Large intestine (tissue), 3 donors: ENCODE results near the gene RABGEF1. TPM values are rescaled to one million over a fixed set of nuclear protein-coding genes. Genes with fewer than 3 reads are reported as not detected.
"Not testable (repeated sequence)": the region's sequence is repeated elsewhere in the genome, so short reads cannot be mapped to it uniquely, and the experiment has no call there.

ENCODE experiments used
- DNase-seq, 2 donors: peaks; one replicate each; pipeline versions ENCODE4 v3.0.0 to v3.0.0-alpha.2; 2013
- H3K27ac ChIP-seq: one replicate; pipeline ENCODE4 v1.5.1; 2013; ENCODE audit warnings: low read length
- H3K27me3 ChIP-seq: 2 replicates; pipeline ENCODE4 v1.6.1; 2013; ENCODE audit warnings: low read length; ENCODE audit not compliant: control insufficient read depth, insufficient read depth
- H3K36me3 ChIP-seq: 2 replicates; pipeline ENCODE4 v1.6.1; 2013; ENCODE audit warnings: low read length; ENCODE audit not compliant: control insufficient read depth, insufficient read depth
- H3K4me1 ChIP-seq: one replicate; pipeline ENCODE4 v1.6.1; 2013; ENCODE audit warnings: low read length; ENCODE audit not compliant: control insufficient read depth, insufficient read depth
- H3K4me3 ChIP-seq: one replicate; pipeline ENCODE4 v1.5.1; 2013; ENCODE audit warnings: low read length
- H3K9me3 ChIP-seq: one replicate; pipeline ENCODE4 v1.6.1; 2013; ENCODE audit warnings: mild to moderate bottlenecking, low read depth, low read length, moderate library complexity; ENCODE audit not compliant: control insufficient read depth
- WGBS: methylation state at CpG from one replicate; pipeline ENCODE4 v1.1.5; 2013; ENCODE audit warnings: low lambda C conversion rate; ENCODE audit not compliant: insufficient coverage; 5-methylcytosine and 5-hydroxymethylcytosine counted together
- polyA plus RNA-seq: library from polyadenylated mRNA; unstranded; fragments of 120-200 nt; gene quantifications from one replicate; pipeline ENCODE4 v1.2.1, GENCODE V29; 2013

The RABGEF1 gene
- polyA plus RNA-seq, 1 donor: 25.0 TPM

DNA sequence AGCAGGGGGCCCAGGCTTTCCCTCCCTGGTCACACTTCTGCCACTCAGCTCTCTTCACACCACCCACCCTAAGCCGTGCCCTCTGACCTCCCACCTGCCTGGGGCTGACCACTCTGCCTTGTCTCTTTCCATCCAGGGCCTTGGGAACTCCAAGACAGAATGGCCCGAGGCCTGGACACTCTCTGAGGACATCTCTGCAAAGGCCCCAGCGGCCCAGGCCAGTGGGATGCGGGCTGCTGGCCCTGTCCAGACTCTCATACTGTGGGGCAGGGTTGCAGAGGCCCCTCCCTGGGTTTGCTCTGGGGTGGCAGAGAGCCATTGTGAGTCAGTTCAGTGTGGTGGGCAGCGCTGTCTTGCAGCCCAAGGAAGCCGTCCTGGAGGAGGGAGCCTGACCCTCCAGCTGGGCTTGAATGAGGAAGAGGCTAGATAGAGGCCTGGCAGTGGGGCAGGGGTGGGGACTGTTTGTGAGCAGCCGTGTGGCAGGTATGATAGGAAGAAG, 39.9 kb upstream of the RABGEF1 start:
- Histone ChIP-seq H3K27me3 (no peaks in the 10 kb centered on the region), H3K4me3 (no peak overlapping the region), H3K36me3 (no peaks in the 10 kb centered on the region), H3K4me1 (no peaks in the 10 kb centered on the region), H3K27ac (no peak overlapping the region), H3K9me3 (no peaks in the 10 kb centered on the region)
- no CpG with 5 or more reads among the region's 7 CpGs for whole genome bisulfite sequencing
- DNase-seq: no peak

DNA sequence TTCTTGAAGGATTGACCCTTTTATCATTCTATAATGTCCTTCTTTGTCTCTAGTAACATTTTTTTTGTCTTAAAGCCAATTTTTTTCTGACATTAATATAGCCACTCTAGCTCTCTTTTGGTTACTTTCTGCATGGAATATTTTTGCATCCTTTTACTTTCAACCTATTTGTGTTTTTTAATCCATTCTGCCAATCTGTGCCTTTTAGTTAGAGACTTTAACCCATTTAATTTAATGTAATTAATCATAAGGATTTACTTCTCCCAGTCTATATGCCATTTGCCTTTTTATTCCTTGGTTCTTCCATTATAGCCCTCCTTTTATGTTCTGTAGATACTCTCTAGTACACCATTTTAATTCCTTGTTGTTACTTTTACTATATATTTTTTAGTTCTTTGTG, 32.7 kb upstream of the RABGEF1 start:
- DNase-seq: no peak
- no peaks in the 10 kb centered on the region for H3K27me3 ChIP-seq
- H3K4me3 ChIP-seq: no peak overlapping the region
- no peaks in the 10 kb centered on the region for H3K9me3 ChIP-seq
- no peaks in the 10 kb centered on the region for H3K4me1 ChIP-seq
- no peak overlapping the region for H3K27ac ChIP-seq
- peaks cover 6% of the 10 kb centered on the region for H3K36me3 ChIP-seq

DNA sequence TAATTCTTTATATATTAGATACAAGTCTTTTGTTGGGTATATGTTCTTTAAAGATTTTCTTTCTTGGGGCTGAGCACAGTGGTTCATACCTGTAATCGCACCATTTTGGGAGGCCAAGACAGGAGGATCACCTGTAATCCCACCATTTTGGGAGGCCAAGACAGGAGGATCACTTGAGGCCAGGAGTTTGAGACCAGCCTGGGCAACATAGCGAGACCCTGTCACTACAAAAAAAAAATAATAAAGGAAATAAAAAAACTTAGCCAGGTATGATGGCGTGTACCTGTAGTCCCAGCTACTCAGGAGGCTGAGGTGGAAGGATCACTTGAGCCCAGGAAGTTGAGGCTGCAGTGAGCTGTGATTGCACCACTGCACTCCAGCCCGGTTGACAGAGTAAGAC, 29.8 kb upstream of the RABGEF1 start:
- DNase-seq, H3K27ac ChIP-seq, H3K27me3 ChIP-seq, H3K9me3 ChIP-seq, H3K4me1 ChIP-seq, H3K4me3 ChIP-seq: not testable (repeated sequence)
- peaks cover 15% of the 10 kb centered on the region for H3K36me3 ChIP-seq
- WGBS: 100% methylated on average over 1 of the region's 4 CpGs

DNA sequence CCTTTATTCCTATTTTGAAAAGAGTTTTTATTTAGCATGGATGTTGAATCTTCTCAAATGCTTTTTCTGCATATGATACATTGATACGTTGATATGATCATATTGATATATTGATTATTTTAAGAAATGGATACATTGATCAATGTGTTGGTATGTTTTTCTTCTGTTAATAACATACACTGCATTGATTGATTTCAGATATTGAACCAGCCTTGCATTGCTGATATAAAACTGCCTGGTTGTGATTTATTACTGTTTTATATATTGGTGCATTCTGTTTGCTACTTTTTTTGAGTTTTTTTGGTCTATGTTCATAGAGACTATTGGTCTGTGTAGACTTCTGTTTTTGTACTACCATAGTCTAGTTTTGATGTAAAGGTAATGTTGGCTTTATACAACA, 26.8 kb upstream of the RABGEF1 start:
- Histone ChIP-seq H3K4me3 (no peak overlapping the region), H3K4me1 (no peaks in the 10 kb centered on the region), H3K36me3 (peaks cover 21% of the 10 kb centered on the region), H3K9me3 (no peaks in the 10 kb centered on the region), H3K27ac (no peak overlapping the region), H3K27me3 (no peaks in the 10 kb centered on the region)
- WGBS: 100% methylated on average over 1 of the region's 1 CpG
- no peak for DNase-seq

DNA sequence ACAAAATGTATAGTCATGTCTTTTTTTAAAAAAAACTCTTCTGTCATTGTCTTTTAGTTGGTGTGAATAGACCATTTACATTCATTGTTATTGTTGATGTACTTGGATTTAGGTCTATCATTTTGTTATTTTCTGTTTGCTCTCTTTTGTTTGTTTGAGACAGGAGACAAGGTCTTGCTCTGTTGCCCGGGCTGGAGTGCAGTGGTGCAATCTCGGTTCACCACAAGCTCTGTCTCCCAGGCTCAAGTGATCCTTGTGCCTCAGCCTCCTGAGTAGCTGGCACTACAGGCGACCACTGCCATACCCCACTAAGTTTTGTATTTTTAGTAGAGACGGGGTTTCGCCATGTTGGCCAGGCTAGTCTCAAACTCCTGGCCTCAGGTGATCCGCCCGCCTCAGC, 23.9 kb upstream of the RABGEF1 start:
- H3K27me3 ChIP-seq, H3K27ac ChIP-seq, H3K4me1 ChIP-seq, DNase-seq, H3K9me3 ChIP-seq, H3K4me3 ChIP-seq: not testable (repeated sequence)
- WGBS: no CpG with 5 or more reads among the region's 7 CpGs
- peaks cover 26% of the 10 kb centered on the region for H3K36me3 ChIP-seq

DNA sequence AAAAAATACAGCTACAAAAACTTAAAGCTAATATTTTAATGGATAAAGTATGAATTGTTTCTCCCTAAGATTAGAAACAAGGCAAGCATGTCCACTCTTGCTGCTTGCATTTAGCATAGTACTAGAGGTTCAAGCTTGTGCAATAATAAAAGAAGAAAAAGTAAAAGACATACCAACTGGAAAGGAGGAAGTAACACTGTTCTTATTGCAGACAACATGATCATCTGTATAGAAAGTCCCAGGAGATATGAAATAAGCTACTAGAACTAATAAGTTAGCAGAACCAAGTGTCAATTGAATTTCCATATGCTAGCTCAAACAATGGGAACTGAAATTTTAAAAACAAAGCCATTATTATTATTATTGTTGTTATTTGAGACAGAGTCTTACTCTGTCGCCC, 20.0 kb upstream of the RABGEF1 start:
- no peak for DNase-seq
- Histone ChIP-seq H3K36me3 (peaks cover 21% of the 10 kb centered on the region), H3K9me3 (peaks cover 15% of the 10 kb centered on the region), H3K4me3 (no peak overlapping the region), H3K27ac (no peak overlapping the region), H3K27me3 (no peaks in the 10 kb centered on the region), H3K4me1 (no peaks in the 10 kb centered on the region)
- no CpG with 5 or more reads among the region's 1 CpG for WGBS

DNA sequence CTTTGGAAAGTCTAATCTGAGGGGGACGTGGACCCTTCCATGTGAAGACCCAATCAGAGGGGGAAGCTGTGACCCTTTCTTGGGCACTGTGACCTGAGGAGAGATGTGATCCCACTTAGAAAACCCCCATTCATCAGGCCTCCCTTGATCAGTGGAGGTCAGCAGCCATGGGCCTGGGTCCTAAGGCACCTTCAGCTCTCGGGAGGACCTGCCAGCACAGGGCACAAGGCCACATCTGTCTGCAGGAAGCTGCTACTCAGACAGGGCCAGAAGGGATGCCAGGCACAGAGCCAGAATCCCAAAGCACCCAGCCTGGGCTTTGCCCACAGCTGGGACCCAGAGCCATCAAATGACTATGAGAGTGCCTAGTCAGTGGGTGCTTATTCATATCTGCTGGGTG, 14.7 kb upstream of the RABGEF1 start:
- Histone ChIP-seq H3K4me3 (no peak overlapping the region), H3K36me3 (peaks cover 15% of the 10 kb centered on the region), H3K9me3 (peaks cover 15% of the 10 kb centered on the region), H3K27ac (no peak overlapping the region), H3K4me1 (no peaks in the 10 kb centered on the region), H3K27me3 (no peaks in the 10 kb centered on the region)
- no peak for DNase-seq
- WGBS: no CpG with 5 or more reads among the region's 2 CpGs

DNA sequence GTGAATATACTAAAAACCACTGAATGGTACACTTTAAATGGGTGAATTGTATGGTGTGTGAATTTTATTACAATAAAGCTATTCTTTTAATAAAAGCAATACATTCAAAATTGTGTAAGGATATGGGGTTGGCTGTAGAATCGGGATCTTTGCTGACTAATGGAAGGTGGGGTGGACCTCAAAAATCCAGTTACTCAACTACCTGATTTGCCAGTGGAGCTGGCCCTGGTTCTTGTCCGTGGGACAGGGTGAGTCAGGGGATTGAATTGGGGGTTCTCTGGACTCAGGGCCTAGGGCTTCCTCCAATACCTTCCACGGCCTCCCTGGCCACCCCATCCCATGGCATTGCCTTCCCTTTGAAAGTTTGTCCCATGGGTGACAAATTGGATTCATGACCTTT, 13.5 kb upstream of the RABGEF1 start:
- WGBS: no CpG with 5 or more reads among the region's 3 CpGs
- Histone ChIP-seq H3K27ac (no peak overlapping the region), H3K4me3 (no peak overlapping the region), H3K9me3 (peaks cover 15% of the 10 kb centered on the region), H3K36me3 (peaks cover 15% of the 10 kb centered on the region), H3K27me3 (no peaks in the 10 kb centered on the region), H3K4me1 (no peaks in the 10 kb centered on the region)
- no peak for DNase-seq

DNA sequence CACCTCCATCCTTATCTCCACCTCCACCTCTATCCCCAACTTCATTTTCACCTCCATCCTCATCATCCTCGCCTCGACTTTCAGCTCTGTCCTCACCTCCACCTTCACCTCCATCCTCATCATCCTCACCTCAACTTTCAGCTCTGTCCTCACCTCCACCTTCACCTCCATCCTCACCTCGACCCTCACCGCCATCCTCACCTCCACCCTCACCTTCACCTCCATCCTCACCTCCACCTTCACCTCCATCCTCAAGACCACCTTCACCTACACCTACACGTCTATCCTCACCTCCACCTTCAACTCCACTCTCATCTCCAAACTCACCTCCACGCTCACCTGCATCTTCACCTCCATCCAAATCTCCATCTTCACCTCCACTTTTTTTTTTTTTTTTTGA, 12.0 kb upstream of the RABGEF1 start:
- 94% methylated on average over 6 of the region's 6 CpGs for WGBS
- Histone ChIP-seq H3K36me3 (peaks cover 12% of the 10 kb centered on the region), H3K4me1 (no peaks in the 10 kb centered on the region), H3K9me3 (peaks cover 13% of the 10 kb centered on the region), H3K4me3 (no peak overlapping the region), H3K27ac (no peak overlapping the region), H3K27me3 (no peaks in the 10 kb centered on the region)
- DNase-seq: no peak

DNA sequence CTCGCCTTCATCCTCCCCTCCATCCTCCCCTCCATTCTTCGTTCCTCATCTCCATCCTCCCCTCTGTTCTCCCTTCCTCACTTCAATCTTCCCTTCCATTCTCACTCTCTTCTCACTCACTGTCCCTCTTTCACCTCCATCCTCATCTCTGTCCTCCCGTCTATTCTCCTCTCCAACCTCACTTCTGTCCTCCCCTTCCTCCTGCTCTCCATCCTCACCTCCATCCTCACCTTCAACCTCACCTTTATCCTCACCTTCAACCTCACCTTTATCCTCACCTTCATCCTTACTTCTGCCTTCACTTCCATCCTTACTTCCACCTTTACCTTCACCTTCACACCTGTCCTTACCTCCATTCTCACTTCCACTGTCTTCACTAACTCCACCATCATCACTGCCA, 11.3 kb upstream of the RABGEF1 start:
- Histone ChIP-seq H3K4me1 (no peaks in the 10 kb centered on the region), H3K27ac (no peak overlapping the region), H3K36me3 (peaks cover 12% of the 10 kb centered on the region), H3K9me3 (peaks cover 6% of the 10 kb centered on the region), H3K4me3 (no peak overlapping the region), H3K27me3 (no peaks in the 10 kb centered on the region)
- 100% methylated on average over 3 of the region's 3 CpGs for WGBS
- DNase-seq: no peak

DNA sequence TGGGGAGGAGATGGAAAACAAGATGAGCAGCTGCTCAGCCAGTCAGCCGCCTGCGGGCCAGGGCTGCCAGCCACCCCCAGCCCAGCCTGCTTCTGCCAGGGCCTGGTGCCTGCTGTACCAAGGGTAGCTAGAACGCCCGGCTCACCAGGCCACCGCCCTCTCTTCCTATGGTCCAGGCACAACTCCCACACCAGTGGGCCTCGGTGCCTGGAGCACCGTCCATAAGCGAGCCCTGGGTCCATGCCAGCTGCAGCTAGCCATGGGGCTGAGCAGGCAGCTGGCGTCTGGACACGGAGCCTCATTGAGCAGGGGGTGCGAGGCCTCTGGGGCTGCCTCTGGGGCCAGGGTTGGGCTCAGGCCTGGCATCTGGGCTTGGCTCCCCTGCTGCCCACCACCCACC, 8.5 kb upstream of the RABGEF1 start:
- H3K36me3 ChIP-seq: peaks cover 9% of the 10 kb centered on the region
- no peak overlapping the region for H3K4me3 ChIP-seq
- no peaks in the 10 kb centered on the region for H3K4me1 ChIP-seq
- no peak for DNase-seq
- peaks cover 3% of the 10 kb centered on the region for H3K9me3 ChIP-seq
- WGBS: no CpG with 5 or more reads among the region's 11 CpGs
- H3K27me3 ChIP-seq: no peaks in the 10 kb centered on the region
- H3K27ac ChIP-seq: no peak overlapping the region
